ENCODE data around the gene MELTF. TPM values are rescaled to one million over a fixed set of nuclear protein-coding genes. Genes with fewer than 3 reads are reported as not detected.

Gene MELTF
- total and polyA plus RNA-seq, 9 of the 15 experiments (the other 6 are each of a cell fraction or from before 2014, with no cell fraction given), result 0.35 to 10.5 (median 4.5) TPM

DNA sequence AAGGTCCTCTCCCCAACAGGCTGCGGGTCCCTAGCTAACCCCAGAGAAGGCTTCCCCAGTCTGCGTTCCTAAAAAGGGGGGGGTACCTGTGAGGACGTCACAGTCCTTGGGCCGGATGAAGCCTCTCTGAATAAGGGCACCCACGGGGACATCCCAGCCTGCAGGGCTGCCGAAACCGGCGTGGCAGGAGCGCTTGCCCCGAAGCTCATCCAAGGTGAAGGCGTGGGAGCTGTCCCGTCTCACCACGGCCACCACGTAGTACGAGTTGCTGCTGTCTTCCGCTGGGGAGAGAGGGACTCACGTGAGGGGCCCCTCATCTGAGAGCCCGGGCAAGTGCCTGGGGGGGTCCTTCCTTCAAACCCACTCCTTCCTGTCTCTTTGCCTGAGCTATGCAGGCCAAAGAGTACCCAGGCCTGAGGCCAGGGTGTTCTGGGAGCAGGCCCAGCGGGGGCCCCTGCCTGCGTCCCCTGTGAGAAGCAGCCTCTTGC is 20.0 kb downstream of the MELTF start (continued):
- TF ChIP-seq, protein P1, sequence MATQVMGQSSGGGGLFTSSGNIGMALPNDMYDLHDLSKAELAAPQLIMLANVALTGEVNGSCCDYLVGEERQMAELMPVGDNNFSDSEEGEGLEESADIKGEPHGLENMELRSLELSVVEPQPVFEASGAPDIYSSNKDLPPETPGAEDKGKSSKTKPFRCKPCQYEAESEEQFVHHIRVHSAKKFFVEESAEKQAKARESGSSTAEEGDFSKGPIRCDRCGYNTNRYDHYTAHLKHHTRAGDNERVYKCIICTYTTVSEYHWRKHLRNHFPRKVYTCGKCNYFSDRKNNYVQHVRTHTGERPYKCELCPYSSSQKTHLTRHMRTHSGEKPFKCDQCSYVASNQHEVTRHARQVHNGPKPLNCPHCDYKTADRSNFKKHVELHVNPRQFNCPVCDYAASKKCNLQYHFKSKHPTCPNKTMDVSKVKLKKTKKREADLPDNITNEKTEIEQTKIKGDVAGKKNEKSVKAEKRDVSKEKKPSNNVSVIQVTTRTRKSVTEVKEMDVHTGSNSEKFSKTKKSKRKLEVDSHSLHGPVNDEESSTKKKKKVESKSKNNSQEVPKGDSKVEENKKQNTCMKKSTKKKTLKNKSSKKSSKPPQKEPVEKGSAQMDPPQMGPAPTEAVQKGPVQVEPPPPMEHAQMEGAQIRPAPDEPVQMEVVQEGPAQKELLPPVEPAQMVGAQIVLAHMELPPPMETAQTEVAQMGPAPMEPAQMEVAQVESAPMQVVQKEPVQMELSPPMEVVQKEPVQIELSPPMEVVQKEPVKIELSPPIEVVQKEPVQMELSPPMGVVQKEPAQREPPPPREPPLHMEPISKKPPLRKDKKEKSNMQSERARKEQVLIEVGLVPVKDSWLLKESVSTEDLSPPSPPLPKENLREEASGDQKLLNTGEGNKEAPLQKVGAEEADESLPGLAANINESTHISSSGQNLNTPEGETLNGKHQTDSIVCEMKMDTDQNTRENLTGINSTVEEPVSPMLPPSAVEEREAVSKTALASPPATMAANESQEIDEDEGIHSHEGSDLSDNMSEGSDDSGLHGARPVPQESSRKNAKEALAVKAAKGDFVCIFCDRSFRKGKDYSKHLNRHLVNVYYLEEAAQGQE (IDR thresholded peaks at IDR 0.05; ENCODE audit: borderline replicate concordance), result no peak
- TF ChIP-seq, protein P1 (CRISPR knock-in tag; IDR thresholded peaks at IDR 0.05; ENCODE audit: low read depth), result no peak
- TF ChIP-seq TARDBP (IDR thresholded peaks at IDR 0.05), result no peak
- TF ChIP-seq ZKSCAN8 (CRISPR knock-in tag; IDR thresholded peaks at IDR 0.05), result no peak
- no peak for TF ChIP-seq ZNF444 (CRISPR knock-in tag; IDR thresholded peaks at IDR 0.05)
- TF ChIP-seq, protein P2, sequence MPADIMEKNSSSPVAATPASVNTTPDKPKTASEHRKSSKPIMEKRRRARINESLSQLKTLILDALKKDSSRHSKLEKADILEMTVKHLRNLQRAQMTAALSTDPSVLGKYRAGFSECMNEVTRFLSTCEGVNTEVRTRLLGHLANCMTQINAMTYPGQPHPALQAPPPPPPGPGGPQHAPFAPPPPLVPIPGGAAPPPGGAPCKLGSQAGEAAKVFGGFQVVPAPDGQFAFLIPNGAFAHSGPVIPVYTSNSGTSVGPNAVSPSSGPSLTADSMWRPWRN (IDR thresholded peaks at IDR 0.05; ENCODE audit: low read depth), result no peak
- TF ChIP-seq, protein P3, sequence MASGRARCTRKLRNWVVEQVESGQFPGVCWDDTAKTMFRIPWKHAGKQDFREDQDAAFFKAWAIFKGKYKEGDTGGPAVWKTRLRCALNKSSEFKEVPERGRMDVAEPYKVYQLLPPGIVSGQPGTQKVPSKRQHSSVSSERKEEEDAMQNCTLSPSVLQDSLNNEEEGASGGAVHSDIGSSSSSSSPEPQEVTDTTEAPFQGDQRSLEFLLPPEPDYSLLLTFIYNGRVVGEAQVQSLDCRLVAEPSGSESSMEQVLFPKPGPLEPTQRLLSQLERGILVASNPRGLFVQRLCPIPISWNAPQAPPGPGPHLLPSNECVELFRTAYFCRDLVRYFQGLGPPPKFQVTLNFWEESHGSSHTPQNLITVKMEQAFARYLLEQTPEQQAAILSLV (tag; IDR thresholded peaks at IDR 0.05), result no peak
- TF ChIP-seq ZNF143 (CRISPR knock-in tag; IDR thresholded peaks at IDR 0.05), result no peak
- TF ChIP-seq POLR3A (IDR thresholded peaks at IDR 0.05; ENCODE audit: borderline replicate concordance, extremely low read depth, insufficient read depth, insufficient read length), result no peak
- no peak for TF ChIP-seq ZNF408 (CRISPR knock-in tag; IDR thresholded peaks at IDR 0.05; ENCODE audit: low read depth)
- no peak for TF ChIP-seq PHB (CRISPR knock-in tag; IDR thresholded peaks at IDR 0.05)
- TF ChIP-seq, protein P4, sequence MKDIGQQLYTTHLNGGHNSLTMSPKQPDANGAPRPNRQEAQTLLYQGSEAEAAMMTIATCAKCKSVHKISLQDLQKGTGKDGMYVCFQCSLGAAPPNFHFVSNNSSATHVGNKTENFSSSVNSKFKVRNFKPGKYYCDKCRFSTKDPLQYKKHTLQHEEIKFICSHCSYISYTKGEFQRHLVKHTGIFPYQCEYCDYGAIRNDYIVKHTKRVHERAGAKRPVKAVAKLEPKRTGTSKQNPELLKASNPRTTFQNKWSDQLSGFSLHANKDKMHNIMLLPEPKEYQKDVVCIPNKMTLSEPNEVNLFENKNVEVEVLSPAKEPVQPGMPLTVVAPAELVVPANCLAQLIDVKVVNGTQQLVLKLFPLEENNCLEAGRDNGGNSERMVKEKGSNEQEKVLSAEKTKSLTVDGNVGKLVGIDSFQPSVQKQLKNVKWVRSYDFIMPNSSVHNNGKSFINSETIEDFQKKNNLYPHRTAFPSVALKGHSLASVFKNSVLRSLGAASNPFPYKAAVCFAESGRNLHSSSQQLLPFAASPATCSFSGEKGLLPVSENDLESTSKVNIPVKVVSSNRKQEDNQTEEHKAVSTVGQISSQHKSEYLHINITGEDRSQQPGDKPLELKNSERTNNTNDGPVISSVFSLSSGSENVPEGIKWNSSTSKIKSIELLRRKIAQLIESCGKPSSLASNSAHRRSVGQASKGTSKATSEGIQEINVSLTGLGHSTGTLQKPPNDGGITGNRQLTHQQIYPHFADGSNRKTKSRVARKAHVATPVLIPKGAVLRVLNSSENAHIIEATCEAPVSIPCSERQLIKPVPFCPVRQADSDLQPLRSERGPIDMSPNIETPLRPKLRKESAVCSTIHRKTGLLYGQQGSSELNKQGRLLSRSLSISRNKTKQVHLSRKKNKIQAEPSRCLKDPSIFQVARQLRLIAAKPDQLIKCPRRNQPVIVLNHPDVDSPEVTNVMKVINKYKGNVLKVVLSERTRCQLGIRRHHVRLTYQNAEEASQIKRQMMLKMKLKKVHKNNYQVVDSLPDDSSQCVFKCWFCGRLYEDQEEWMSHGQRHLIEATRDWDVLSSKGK (CRISPR knock-in tag; IDR thresholded peaks at IDR 0.05), result no peak
- no peak for TF ChIP-seq RBFOX2 (IDR thresholded peaks at IDR 0.05; ENCODE audit: low read depth, low read length)
- no peak for TF ChIP-seq NR1H2 (CRISPR knock-in tag; IDR thresholded peaks at IDR 0.05)

Measured in K562 (cell line).